Measurements from ENCODE around the gene DTD1. TPM values are rescaled to one million over a fixed set of nuclear protein-coding genes. Genes with fewer than 3 reads are reported as not detected.
A peak's percentile ranks its signal among the peaks of the same experiment; 100 is the strongest.

The DTD1 gene
- total and polyA plus RNA-seq, 2 of the 13 experiments (the other 11 are each of a cell fraction or from before 2014, with no cell fraction given), result 41.2 to 79.3 TPM

DNA sequence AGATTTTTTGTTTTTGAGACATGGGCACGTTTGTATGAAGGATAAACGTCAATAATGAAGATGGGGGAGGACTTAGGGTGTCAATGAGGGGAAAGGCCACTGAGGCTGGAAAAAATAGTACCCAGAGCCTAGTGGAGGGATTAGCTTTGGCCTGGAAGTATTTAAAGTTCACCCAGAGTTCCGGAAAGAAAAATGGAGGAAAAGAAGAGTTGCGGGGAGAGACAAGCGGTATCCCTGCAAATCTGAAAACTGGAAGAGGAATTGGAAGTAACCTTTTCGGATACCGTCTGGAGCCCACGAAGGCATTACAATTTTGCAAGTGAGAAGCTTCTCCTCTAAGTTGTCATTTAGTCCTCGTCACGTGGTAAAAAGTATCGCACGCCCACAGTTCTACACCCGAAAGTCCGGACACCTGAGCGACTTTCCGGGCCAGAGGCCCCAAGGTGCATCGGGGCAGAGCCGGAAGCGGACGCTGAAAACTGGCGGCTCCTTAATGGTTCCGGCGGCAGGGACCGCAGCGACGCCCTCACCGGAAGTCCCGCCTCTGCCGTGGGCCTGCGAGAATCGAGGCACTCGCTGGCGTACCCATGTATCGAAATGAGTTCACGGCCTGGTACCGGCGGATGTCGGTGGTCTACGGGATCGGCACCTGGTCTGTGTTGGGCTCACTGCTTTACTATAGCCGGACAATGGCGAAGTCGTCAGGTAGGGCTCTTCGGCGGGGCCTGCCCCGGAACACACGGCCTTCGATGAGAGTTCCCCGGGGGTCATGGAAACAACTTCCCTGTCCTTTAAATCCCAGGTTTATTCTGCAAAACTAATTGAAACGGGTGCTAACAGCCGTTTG is 20.7 kb upstream of the DTD1 start, which contains the start of gene SMIM26 (continued):
- TF ChIP-seq, protein P1, sequence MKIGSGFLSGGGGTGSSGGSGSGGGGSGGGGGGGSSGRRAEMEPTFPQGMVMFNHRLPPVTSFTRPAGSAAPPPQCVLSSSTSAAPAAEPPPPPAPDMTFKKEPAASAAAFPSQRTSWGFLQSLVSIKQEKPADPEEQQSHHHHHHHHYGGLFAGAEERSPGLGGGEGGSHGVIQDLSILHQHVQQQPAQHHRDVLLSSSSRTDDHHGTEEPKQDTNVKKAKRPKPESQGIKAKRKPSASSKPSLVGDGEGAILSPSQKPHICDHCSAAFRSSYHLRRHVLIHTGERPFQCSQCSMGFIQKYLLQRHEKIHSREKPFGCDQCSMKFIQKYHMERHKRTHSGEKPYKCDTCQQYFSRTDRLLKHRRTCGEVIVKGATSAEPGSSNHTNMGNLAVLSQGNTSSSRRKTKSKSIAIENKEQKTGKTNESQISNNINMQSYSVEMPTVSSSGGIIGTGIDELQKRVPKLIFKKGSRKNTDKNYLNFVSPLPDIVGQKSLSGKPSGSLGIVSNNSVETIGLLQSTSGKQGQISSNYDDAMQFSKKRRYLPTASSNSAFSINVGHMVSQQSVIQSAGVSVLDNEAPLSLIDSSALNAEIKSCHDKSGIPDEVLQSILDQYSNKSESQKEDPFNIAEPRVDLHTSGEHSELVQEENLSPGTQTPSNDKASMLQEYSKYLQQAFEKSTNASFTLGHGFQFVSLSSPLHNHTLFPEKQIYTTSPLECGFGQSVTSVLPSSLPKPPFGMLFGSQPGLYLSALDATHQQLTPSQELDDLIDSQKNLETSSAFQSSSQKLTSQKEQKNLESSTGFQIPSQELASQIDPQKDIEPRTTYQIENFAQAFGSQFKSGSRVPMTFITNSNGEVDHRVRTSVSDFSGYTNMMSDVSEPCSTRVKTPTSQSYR (CRISPR knock-in tag; IDR thresholded peaks at IDR 0.05; ENCODE audit: borderline replicate concordance), result no peak
- 0 out of 2 replicates have a peak, but pooled peaks have one; percentile 53 for TF ChIP-seq ZNF615 (CRISPR knock-in tag; IDR thresholded peaks at IDR 0.05; ENCODE audit: borderline replicate concordance)
- peak; percentile 66; the same call in 1 of the 2 replicates for TF ChIP-seq FOXA3 (CRISPR knock-in tag; IDR thresholded peaks at IDR 0.05)
- TF ChIP-seq ZNF850 (CRISPR knock-in tag; conservative IDR thresholded peaks at IDR 0.05), result no peak
- no peak for TF ChIP-seq HNRNPUL1 (IDR thresholded peaks at IDR 0.05; ENCODE audit: low read depth, low read length)
- no peak; the same call in 1 of the 2 replicates for TF ChIP-seq AHDC1 (CRISPR knock-in tag; IDR thresholded peaks at IDR 0.05; ENCODE audit: borderline replicate concordance)
- TF ChIP-seq MYC (CRISPR knock-in tag; IDR thresholded peaks at IDR 0.05; ENCODE audit: borderline replicate concordance), result peak; percentile 91
- peak; percentile 72; the same call in 1 of the 2 replicates for TF ChIP-seq CHD2 (IDR thresholded peaks at IDR 0.05; ENCODE audit: low read depth, low read length)
- 0 out of 2 replicates have a peak, but pooled peaks have one; percentile 45 for TF ChIP-seq TEAD2 (CRISPR knock-in tag; IDR thresholded peaks at IDR 0.05)
- peak; percentile 94 for TF ChIP-seq ZNF335 (CRISPR knock-in tag; IDR thresholded peaks at IDR 0.05)
- TF ChIP-seq ZSCAN22 (CRISPR knock-in tag; IDR thresholded peaks at IDR 0.05), result no peak
- TF ChIP-seq, protein P2, sequence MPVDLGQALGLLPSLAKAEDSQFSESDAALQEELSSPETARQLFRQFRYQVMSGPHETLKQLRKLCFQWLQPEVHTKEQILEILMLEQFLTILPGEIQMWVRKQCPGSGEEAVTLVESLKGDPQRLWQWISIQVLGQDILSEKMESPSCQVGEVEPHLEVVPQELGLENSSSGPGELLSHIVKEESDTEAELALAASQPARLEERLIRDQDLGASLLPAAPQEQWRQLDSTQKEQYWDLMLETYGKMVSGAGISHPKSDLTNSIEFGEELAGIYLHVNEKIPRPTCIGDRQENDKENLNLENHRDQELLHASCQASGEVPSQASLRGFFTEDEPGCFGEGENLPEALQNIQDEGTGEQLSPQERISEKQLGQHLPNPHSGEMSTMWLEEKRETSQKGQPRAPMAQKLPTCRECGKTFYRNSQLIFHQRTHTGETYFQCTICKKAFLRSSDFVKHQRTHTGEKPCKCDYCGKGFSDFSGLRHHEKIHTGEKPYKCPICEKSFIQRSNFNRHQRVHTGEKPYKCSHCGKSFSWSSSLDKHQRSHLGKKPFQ (CRISPR knock-in tag; IDR thresholded peaks at IDR 0.05; ENCODE audit: insufficient replicate concordance), result no peak
- no peak for TF ChIP-seq MBNL3 (CRISPR knock-in tag; conservative IDR thresholded peaks at IDR 0.05)
- peak; percentile 97 for TF ChIP-seq IRF2 (CRISPR knock-in tag; IDR thresholded peaks at IDR 0.05)
- TF ChIP-seq FUBP1 (CRISPR knock-in tag; IDR thresholded peaks at IDR 0.05; ENCODE audit: borderline replicate concordance), result no peak
